Breast epithelium (tissue), 4 donors: Measurements from ENCODE around the gene SYNGR1. TPM values are rescaled to one million over a fixed set of nuclear protein-coding genes. Genes with fewer than 3 reads are reported as not detected.

Experiments used
- DNase-seq, 2 donors: peaks; one replicate each; pipeline ENCODE4 v3.0.0-alpha.2; 2019; ENCODE audit warnings: low spot score in 2 of 2
- H3K27ac ChIP-seq, 2 donors: fragments of 200-600 bp; sonication (generic) in 1 of 2; one replicate each; pipeline ENCODE4 v1.5.1; 2016 to 2019; ENCODE audit warnings: mild to moderate bottlenecking in 1 of 2
- H3K27me3 ChIP-seq, 2 donors: fragments of 200-600 bp; sonication (generic) in 1 of 2; one replicate each; pipeline versions ENCODE4 v1.5.1 to v1.6.0; 2017 to 2019; ENCODE audit warnings: control low read depth in 1 of 2, mild to moderate bottlenecking in 1 of 2
- H3K36me3 ChIP-seq: fragments of 200-600 bp; one replicate; pipeline ENCODE4 v1.5.1; 2019
- H3K4me1 ChIP-seq, 2 donors: fragments of 200-600 bp; sonication (generic); one replicate each; pipeline ENCODE4 v1.5.1; 2016 to 2019; ENCODE audit warnings: control low read depth in 1 of 2
- H3K4me3 ChIP-seq, 3 donors: fragments of 200-600 bp; sonication (generic); 1 replicate in 2 of 3; 2 replicates in 1 of 3; pipeline ENCODE4 v1.5.1; 2016 to 2019; ENCODE audit warnings: mild to moderate bottlenecking in 3 of 3, moderate library complexity in 2 of 3
- H3K9me3 ChIP-seq, 2 donors: fragments of 200-600 bp; sonication (generic) in 1 of 2; one replicate each; pipeline ENCODE4 v1.5.1; 2016 to 2019; ENCODE audit warnings: control low read depth in 1 of 2
- CTCF ChIP-seq, 3 donors: fragments of 450-650 bp; IDR thresholded peaks; one replicate each; pipeline ENCODE4 v1.5.1; 2016 to 2017; ENCODE audit warnings: antibody characterized with exemption in 3 of 3, mild to moderate bottlenecking in 3 of 3, moderate library complexity in 3 of 3
- POLR2A ChIP-seq: fragments of 450-650 bp; IDR thresholded peaks from one replicate; pipeline ENCODE4 v1.6.1; 2016; ENCODE audit warnings: antibody characterized with exemption, mild to moderate bottlenecking, moderate library complexity
- POLR2AphosphoS5 ChIP-seq, 3 donors: sonication (generic); formaldehyde crosslinking; IDR thresholded peaks; one replicate each; pipeline ENCODE4 v1.6.1; 2017; ENCODE audit warnings: antibody characterized with exemption in 3 of 3
- intact Hi-C: fragments of 100-400 bp; cut with DNase I; formaldehyde crosslinking; loops from one replicate; pipeline ENCODE4 v1.15.1; 2023; ENCODE audit warnings: low total_unique reads
- total RNA-seq, 3 donors: library from RNA; depleted of rRNA; stranded (reverse); fragments of >200 nt; gene quantifications; one replicate each; pipeline ENCODE4 v1.1.0, GENCODE V29; 2016

Gene SYNGR1
- total RNA-seq, 3 donors from 2014 or later = 6.9 to 22.3 (median 20.5) TPM

- H3K4me3 ChIP-seq = peak overlapping the region in 2 of 3 donors; percentile 35 to 50
- TF ChIP-seq CTCF (IDR thresholded peaks at IDR 0.05) = peak; percentile 12 to 44 (median 43)
- no peak for TF ChIP-seq POLR2A
- peak in 1 of 3 donors; percentile 19 for TF ChIP-seq POLR2AphosphoS5 (IDR thresholded peaks at IDR 0.05)
- H3K4me1 ChIP-seq = peaks cover 0 to 10% of the 10 kb centered on the region in 2 donors
- no peaks in the 10 kb centered on the region for H3K36me3 ChIP-seq
- H3K9me3 ChIP-seq = no peaks in the 10 kb centered on the region
- intact Hi-C loops = no loop called here
- no peaks in the 10 kb centered on the region for H3K27me3 ChIP-seq
- H3K27ac ChIP-seq = peak overlapping the region; percentile 86 to 90
- DNase-seq = peak in 1 of 2 donors; percentile 96
These were observed 40.4 kb upstream of the SYNGR1 start for GRCh38 chr22:39309364-39309861.

GRCh38 chr22:39309881-39310714 lies 39.7 kb upstream of the SYNGR1 start:
- intact Hi-C loops = loop anchor here (2.0 to 10.0 kb wide), 3 partner anchors 135 to 305 kb away; partner anchors contain the start of gene ATF4
- TF ChIP-seq POLR2AphosphoS5 (IDR thresholded peaks at IDR 0.05) = no peak
- no peak for TF ChIP-seq CTCF (IDR thresholded peaks at IDR 0.05)
- no peak for TF ChIP-seq POLR2A
- peaks cover 0 to 10% of the 10 kb centered on the region in 2 donors for H3K4me1 ChIP-seq
- H3K9me3 ChIP-seq = no peaks in the 10 kb centered on the region
- peak in 1 of 2 donors; percentile 23 for DNase-seq
- no peak overlapping the region for H3K4me3 ChIP-seq
- H3K27me3 ChIP-seq = no peaks in the 10 kb centered on the region
- no peaks in the 10 kb centered on the region for H3K36me3 ChIP-seq
- peak overlapping the region; percentile 80 to 90 for H3K27ac ChIP-seq

GRCh38 chr22:39311592-39312400 lies 38.0 kb upstream of the SYNGR1 start:
- no peak for TF ChIP-seq CTCF (IDR thresholded peaks at IDR 0.05)

GRCh38 chr22:39312410-39312809 lies 37.4 kb upstream of the SYNGR1 start:
- Histone ChIP-seq H3K4me1 (peaks cover 14 to 23% of the 10 kb centered on the region in 2 donors), H3K4me3 (no peak overlapping the region), H3K27ac (peak overlapping the region; percentile 65 to 73), H3K36me3 (peaks cover 5% of the 10 kb centered on the region), H3K27me3 (no peaks in the 10 kb centered on the region), H3K9me3 (no peaks in the 10 kb centered on the region)
- intact Hi-C loops = loop anchor here (10.0 kb wide), 2 partner anchors 212 to 308 kb away; partner anchors contain the start of gene ATF4
- DNase-seq = no peak
- no peak for TF ChIP-seq POLR2A
- no peak for TF ChIP-seq POLR2AphosphoS5 (IDR thresholded peaks at IDR 0.05)
- no peak for TF ChIP-seq CTCF (IDR thresholded peaks at IDR 0.05)

More at GRCh38 chr22:39311592-39312400, 38.0 kb upstream of the SYNGR1 start:
- Histone ChIP-seq H3K36me3 (peaks cover 5% of the 10 kb centered on the region), H3K27me3 (no peaks in the 10 kb centered on the region), H3K4me3 (no peak overlapping the region), H3K9me3 (no peaks in the 10 kb centered on the region), H3K27ac (no peak overlapping the region), H3K4me1 (peaks cover 8 to 17% of the 10 kb centered on the region in 2 donors)
- intact Hi-C loops = loop anchor here (2.0 to 10.0 kb wide), 3 partner anchors 137 to 307 kb away; partner anchors contain the start of gene ATF4
- no peak for DNase-seq
